HEK293T (cell line): ENCODE data around the gene SERBP1.
A peak's percentile ranks its signal among the peaks of the same experiment; 100 is the strongest.
"Not testable (repeated sequence)": the region's sequence is repeated elsewhere in the genome, so short reads cannot be mapped to it uniquely, and the experiment has no call there.

Experiments
- CTCF ChIA-PET: fragments of 350-600 bp; formaldehyde crosslinking; extraction: SDS; loops from one replicate; lab custom pipeline; 2021; ENCODE audit warnings: antibody characterized with exemption, inconsistent platforms; lab: Yijun Ruan, JAX
- POLR2A ChIA-PET: fragments of 350-600 bp; formaldehyde crosslinking; extraction: SDS; loops from one replicate; lab custom pipeline; 2020; ENCODE audit warnings: antibody characterized with exemption, inconsistent platforms; lab: Yijun Ruan, JAX
- DNase-seq: peaks from one replicate; pipeline ENCODE4 v3.0.0; 2012; ENCODE audit warnings: mixed read lengths; ENCODE audit errors: extremely low spot score
- ARNT ChIP-seq: fragments of 450-650 bp; IDR thresholded peaks from 2 replicates; pipeline ENCODE4 v1.6.1; 2017; ENCODE audit warnings: mild to moderate bottlenecking
- CTBP1 ChIP-seq: fragments of 450-650 bp; IDR thresholded peaks from 2 replicates; pipeline ENCODE4 v1.6.1; 2016; ENCODE audit warnings: borderline replicate concordance
- ELF4 ChIP-seq: fragments of 450-650 bp; IDR thresholded peaks from 2 replicates; pipeline ENCODE4 v1.6.1; 2017; ENCODE audit warnings: antibody characterized with exemption
- FOXA1 ChIP-seq: fragments of 450-650 bp; IDR thresholded peaks from 2 replicates; pipeline ENCODE4 v1.6.1; 2016; ENCODE audit warnings: mild to moderate bottlenecking
- FOXM1 ChIP-seq: fragments of 450-650 bp; IDR thresholded peaks from 2 replicates; pipeline ENCODE4 v1.6.1; 2017; ENCODE audit warnings: mild to moderate bottlenecking, borderline replicate concordance
- HDGF ChIP-seq: fragments of 450-650 bp; IDR thresholded peaks from 2 replicates; pipeline ENCODE4 v1.6.1; 2017; ENCODE audit warnings: antibody characterized with exemption, borderline replicate concordance
- L3MBTL2 ChIP-seq: fragments of 450-650 bp; conservative IDR thresholded peaks from 2 replicates; pipeline ENCODE4 v1.6.1; 2016; ENCODE audit warnings: mild to moderate bottlenecking
- LEF1 ChIP-seq: fragments of 450-650 bp; IDR thresholded peaks from 2 replicates; pipeline ENCODE4 v1.6.1; 2017; ENCODE audit warnings: mild to moderate bottlenecking, borderline replicate concordance
- NFRKB ChIP-seq: fragments of 450-650 bp; IDR thresholded peaks from 2 replicates; pipeline ENCODE4 v1.6.1; 2016; ENCODE audit warnings: mild to moderate bottlenecking, moderate library complexity
- SP1 ChIP-seq: fragments of 450-650 bp; IDR thresholded peaks from 2 replicates; pipeline ENCODE4 v1.6.1; 2017
- SUZ12 ChIP-seq: fragments of 450-650 bp; IDR thresholded peaks from 2 replicates; pipeline ENCODE4 v1.6.1; 2016; ENCODE audit warnings: mild to moderate bottlenecking
- ZNF384 ChIP-seq: fragments of 450-650 bp; IDR thresholded peaks from 2 replicates; pipeline ENCODE4 v1.6.1; 2016
- TF ChIP-seq, protein P1 (sequence below): fragments of 450-650 bp; IDR thresholded peaks from 2 replicates; pipeline ENCODE4 v1.6.1; 2016

The SERBP1 gene

GRCh38 chr1:67429528-67430357 lies 459 bp downstream of the SERBP1 start:
- ChIA-PET POLR2A (interaction anchor here (0.6 to 3.9 kb wide), 16 partner anchors 8 to 97 kb away, joined by 3 to 36 read pairs (median 4); no protein-coding TSS in a partner anchor), CTCF (no interaction called here)
- TF ChIP-seq NFRKB (peak; percentile 100), CTBP1 (no peak), SP1 (no peak), LEF1 (no peak), ELF4 (no peak), FOXM1 (no peak), L3MBTL2 (peak; percentile 42), ARNT (peak; percentile 33; the same call in 1 of the 2 replicates), ZNF384 (no peak), HDGF (peak; percentile 80; the same call in 1 of the 2 replicates)
- TF ChIP-seq, protein P1, sequence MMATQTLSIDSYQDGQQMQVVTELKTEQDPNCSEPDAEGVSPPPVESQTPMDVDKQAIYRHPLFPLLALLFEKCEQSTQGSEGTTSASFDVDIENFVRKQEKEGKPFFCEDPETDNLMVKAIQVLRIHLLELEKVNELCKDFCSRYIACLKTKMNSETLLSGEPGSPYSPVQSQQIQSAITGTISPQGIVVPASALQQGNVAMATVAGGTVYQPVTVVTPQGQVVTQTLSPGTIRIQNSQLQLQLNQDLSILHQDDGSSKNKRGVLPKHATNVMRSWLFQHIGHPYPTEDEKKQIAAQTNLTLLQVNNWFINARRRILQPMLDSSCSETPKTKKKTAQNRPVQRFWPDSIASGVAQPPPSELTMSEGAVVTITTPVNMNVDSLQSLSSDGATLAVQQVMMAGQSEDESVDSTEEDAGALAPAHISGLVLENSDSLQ = no peak
- peak; percentile 46 for DNase-seq

DNA sequence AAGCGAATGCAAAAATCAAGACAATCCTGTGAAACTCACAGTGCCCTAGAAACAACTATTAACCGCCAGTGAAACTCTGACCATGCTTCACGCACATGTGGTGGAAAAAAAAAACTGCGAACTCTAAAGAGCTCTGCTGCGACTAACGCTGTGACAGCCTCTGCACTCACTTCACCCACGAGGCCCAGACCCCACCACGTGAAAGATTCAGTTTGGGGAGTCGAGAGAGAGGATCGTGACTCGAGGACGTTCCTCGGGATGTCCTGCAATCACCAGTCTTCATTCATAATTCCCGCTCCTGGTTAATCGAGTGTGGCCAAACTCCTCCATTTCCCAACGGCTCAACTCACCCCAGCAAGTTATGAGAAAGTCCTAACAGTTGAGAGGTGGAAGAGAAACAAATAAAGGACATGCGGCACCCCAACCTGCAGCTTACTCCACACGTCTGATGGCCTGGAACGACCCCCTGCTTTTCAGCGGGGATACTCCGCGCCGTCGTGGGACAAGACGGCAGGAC lies 1.1 kb downstream of the SERBP1 start:
- CTCF ChIA-PET = no interaction called here
- peak; percentile 36 for DNase-seq
- POLR2A ChIA-PET = interaction anchor here (0.7 to 3.9 kb wide), 13 partner anchors 9 to 86 kb away, joined by 3 to 36 read pairs (median 4); no protein-coding TSS in a partner anchor
- no peak; the same call in 1 of the 2 replicates for TF ChIP-seq L3MBTL2
- peak; percentile 58; the same call in 1 of the 2 replicates for TF ChIP-seq ZNF384

DNA sequence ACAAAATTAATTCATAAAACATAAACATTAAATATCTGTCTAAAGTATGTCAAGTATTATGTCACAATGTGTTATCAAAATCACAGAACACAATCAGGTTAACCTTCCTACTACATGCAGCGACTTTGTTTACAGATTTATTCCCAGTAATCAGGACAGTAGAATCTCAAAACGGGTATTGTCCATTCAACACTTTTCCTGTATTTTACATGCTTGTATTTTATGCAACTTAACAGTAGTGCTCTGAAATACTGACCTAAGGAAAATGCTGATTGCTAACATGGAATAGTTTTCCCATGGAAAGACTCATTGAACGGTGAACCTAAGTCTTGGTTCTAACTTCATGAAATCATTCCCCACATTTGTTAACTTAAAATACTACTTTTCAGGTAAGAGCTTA lies 2.3 kb downstream of the SERBP1 start:
- ChIA-PET POLR2A (interaction anchor here (0.7 to 1.2 kb wide), 2 partner anchors 27 to 45 kb away, joined by 3 read pairs; no protein-coding TSS in a partner anchor), CTCF (interaction anchor here (0.7 kb wide), 2 partner anchors 73 to 78 kb away, joined by 4 to 5 read pairs; no protein-coding TSS in a partner anchor)
- no peak for DNase-seq
- TF ChIP-seq L3MBTL2 = 0 out of 2 replicates have a peak, but pooled peaks have one; percentile 11
- TF ChIP-seq FOXA1 = no peak
- 0 out of 2 replicates have a peak, but pooled peaks have one; percentile 26 for TF ChIP-seq FOXM1

DNA sequence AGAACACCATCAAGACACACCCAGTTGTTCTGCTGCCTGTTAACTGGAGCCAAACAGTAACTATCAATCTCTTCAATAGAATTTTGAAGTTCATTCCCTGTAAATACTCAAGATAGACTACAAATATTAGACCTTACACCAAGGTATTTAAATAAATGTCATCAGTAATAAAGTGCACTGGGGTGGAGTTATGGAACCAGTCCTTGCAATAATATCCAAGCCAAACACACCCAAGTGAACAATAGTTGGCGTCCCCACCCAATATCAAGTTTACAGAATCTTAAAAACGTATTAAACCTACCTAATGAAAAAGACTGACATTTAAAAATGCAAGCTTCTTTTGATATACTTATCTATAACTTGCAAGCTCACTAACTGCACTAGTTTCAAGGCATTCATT lies 2.7 kb downstream of the SERBP1 start:
- DNase-seq = no peak
- ChIA-PET POLR2A (no interaction called here), CTCF (interaction anchor here (0.7 to 1.1 kb wide), 2 partner anchors 63 to 72 kb away, joined by 3 read pairs; no protein-coding TSS in a partner anchor)
- TF ChIP-seq FOXM1 (no peak), SUZ12 (no peak)

- ChIA-PET CTCF (interaction anchor here (0.6 kb wide), 1 partner anchor 76 kb away, joined by 4 read pairs; no protein-coding TSS in a partner anchor), POLR2A (no interaction called here)
- no peak for TF ChIP-seq HDGF
- TF ChIP-seq SUZ12 = no peak
- DNase-seq = no peak
These were observed 9.2 kb downstream of the SERBP1 start for GRCh38 chr1:67420835-67421492.

DNA sequence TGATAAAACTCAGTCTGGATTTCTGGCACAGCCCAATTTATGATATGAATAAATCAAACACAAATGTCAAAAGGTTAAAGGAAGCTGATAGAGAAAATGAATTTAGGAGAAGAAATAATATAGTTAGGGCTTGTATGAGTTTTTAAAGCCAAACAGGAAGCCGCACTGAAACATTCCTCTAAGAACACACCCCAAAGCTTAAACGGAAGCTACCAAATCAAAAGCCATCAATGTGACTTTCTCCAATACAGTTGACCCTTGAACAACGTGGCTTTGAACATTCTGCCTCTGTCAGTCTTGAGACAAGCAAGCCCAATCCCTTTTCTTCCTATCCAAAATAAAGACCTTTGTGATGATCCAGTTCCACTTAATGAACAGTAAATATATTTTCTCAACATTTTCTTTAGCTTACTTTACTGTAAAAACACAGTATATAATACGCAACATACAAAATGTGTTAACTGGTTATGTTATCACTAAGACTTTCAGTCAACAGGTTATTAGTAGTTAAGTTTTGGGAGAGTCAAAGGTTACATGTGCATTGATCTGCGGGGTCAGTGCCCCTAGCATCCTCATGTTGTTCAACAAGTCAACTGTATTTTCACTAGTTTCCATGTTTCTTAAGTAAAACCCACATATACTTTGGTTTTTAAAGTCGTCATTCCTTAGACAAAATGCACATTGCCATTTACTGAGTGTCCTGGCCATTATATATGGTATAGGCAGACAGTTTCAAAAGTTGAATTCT lies 11.2 kb downstream of the SERBP1 start:
- CTCF ChIA-PET = no interaction called here
- TF ChIP-seq LEF1 (no peak), CTBP1 (no peak), HDGF (no peak), SP1 (no peak), NFRKB (no peak), FOXM1 (no peak), FOXA1 (no peak), ELF4 (no peak)
- TF ChIP-seq, protein P1 = no peak
- DNase-seq = no peak
- POLR2A ChIA-PET = interaction anchor here (1.1 kb wide), 1 partner anchor 10 kb away, joined by 5 read pairs; the partner anchor contains the start of gene SERBP1

- CTCF ChIA-PET, DNase-seq: not testable (repeated sequence)
- POLR2A ChIA-PET = interaction anchor here (1.1 kb wide), 1 partner anchor 12 kb away, joined by 5 read pairs; the partner anchor contains the start of gene SERBP1
- 0 out of 2 replicates have a peak, but pooled peaks have one; percentile 41 for TF ChIP-seq ZNF384
These were observed 12.5 kb downstream of the SERBP1 start for GRCh38 chr1:67417733-67418132.
